Measurements from ENCODE around the gene FAM78B.

- TF ChIP-seq RAD21 (IDR thresholded peaks at IDR 0.05; ENCODE audit: low read depth) (no peak), USF1 (IDR thresholded peaks at IDR 0.05) (no peak), MAX (IDR thresholded peaks at IDR 0.05) (no peak), FOXM1 (IDR thresholded peaks at IDR 0.05; ENCODE audit: borderline replicate concordance, low read depth) (no peak), YY1 (IDR thresholded peaks at IDR 0.05; ENCODE audit: low read depth) (no peak), TCF12 (IDR thresholded peaks at IDR 0.05; ENCODE audit: low read depth) (no peak), TAF1 (IDR thresholded peaks at IDR 0.05; ENCODE audit: low read depth) (no peak), EP300 (IDR thresholded peaks at IDR 0.05; ENCODE audit: borderline replicate concordance) (no peak)
Observed at GRCh38 chr1:166039436-166040201, 127.2 kb downstream of the FAM78B start.

All from Ishikawa (cell line).